HepG2 (cell line): Measurements from ENCODE around the gene DUS1L. TPM values are rescaled to one million over a fixed set of nuclear protein-coding genes. Genes with fewer than 3 reads are reported as not detected.

Experiments
- CREBL2 ChIP-seq: sonication (generic); formaldehyde crosslinking; IDR thresholded peaks from 2 replicates; pipeline ENCODE4 v1.8.1; 2023; ENCODE audit warnings: missing genetic modification reagents, mild to moderate bottlenecking, borderline replicate concordance
- FOXP1 ChIP-seq, 2 experiments: fragments of 450-650 bp in 1 of 2; IDR thresholded peaks; 2 replicates each; pipeline ENCODE4 v1.6.1; 2017 to 2018; ENCODE audit warnings: antibody characterized with exemption in 1 of 2
- GRHL1 ChIP-seq: sonication (generic); formaldehyde crosslinking; conservative IDR thresholded peaks from 2 replicates; pipeline ENCODE4 v1.8.0; 2022; ENCODE audit warnings: missing genetic modification reagents
- MXI1 ChIP-seq: IDR thresholded peaks from 3 replicates; pipeline ENCODE4 v1.6.1; 2012; ENCODE audit warnings: low read depth, low read length, inconsistent platforms, borderline replicate concordance
- POGK ChIP-seq: sonication (generic); formaldehyde crosslinking; conservative IDR thresholded peaks from 2 replicates; pipeline ENCODE4 v1.8.0; 2022; ENCODE audit warnings: mild to moderate bottlenecking, moderate library complexity, missing genetic modification reagents
- PRDM10 ChIP-seq: sonication (generic); formaldehyde crosslinking; IDR thresholded peaks from 2 replicates; pipeline ENCODE4 v1.4.0; 2020; ENCODE audit warnings: low read depth, missing genetic modification reagents
- SOX5 ChIP-seq: IDR thresholded peaks from 2 replicates; pipeline ENCODE4 v1.6.1; 2016; ENCODE audit warnings: borderline replicate concordance
- WIZ ChIP-seq: sonication (generic); formaldehyde crosslinking; IDR thresholded peaks from 2 replicates; pipeline ENCODE4 v1.5.1; 2020; ENCODE audit warnings: mild to moderate bottlenecking, missing genetic modification reagents
- ZBTB14 ChIP-seq: sonication (generic); formaldehyde crosslinking; IDR thresholded peaks from 2 replicates; pipeline ENCODE4 v1.4.0; 2020; ENCODE audit warnings: missing genetic modification reagents
- ZNF296 ChIP-seq: sonication (generic); formaldehyde crosslinking; conservative IDR thresholded peaks from 2 replicates; pipeline ENCODE4 v1.5.0; 2020; ENCODE audit warnings: mild to moderate bottlenecking, missing genetic modification reagents
- ZNF547 ChIP-seq: sonication (generic); formaldehyde crosslinking; IDR thresholded peaks from 2 replicates; pipeline ENCODE4 v1.5.1; 2020; ENCODE audit warnings: mild to moderate bottlenecking, missing genetic modification reagents
- ZNF576 ChIP-seq: sonication (generic); formaldehyde crosslinking; IDR thresholded peaks from 2 replicates; pipeline ENCODE4 v1.4.0; 2020; ENCODE audit warnings: mild to moderate bottlenecking, missing genetic modification reagents
- ZNF629 ChIP-seq: sonication (generic); formaldehyde crosslinking; conservative IDR thresholded peaks from 2 replicates; pipeline ENCODE4 v1.5.0; 2020; ENCODE audit warnings: missing genetic modification reagents
- ZNF687 ChIP-seq: sonication (generic); formaldehyde crosslinking; IDR thresholded peaks from 2 replicates; pipeline ENCODE4 v1.5.1; 2020; ENCODE audit warnings: mild to moderate bottlenecking, missing genetic modification reagents, moderate library complexity
- polyA plus RNA-seq, 8 experiments: library from polyadenylated mRNA; depleted of rRNA in 3 of 8; stranded (reverse) in 7 of 8; unstranded in 1 of 8; fragments of >200 nt; fragmentation: Illumina TruSeq in 4 of 8; extraction: Trizol in 4 of 8; gene quantifications; 2 replicates each; pipeline versions ENCODE4 v1.2.1 to v1.2.3, GENCODE V29; 2011 to 2016; ENCODE audit warnings: low read depth in 4 of 8, missing spikeins in 1 of 8, mixed read lengths in 1 of 8; ENCODE audit not compliant: insufficient read depth in 1 of 8
- total RNA-seq, 5 experiments: library from RNA; depleted of rRNA; stranded (reverse); fragments of >200 nt; fragmentation: Illumina TruSeq; extraction: Trizol; gene quantifications; 2 replicates each; pipeline ENCODE4 v1.2.3, GENCODE V29; 2016; ENCODE audit warnings: low read depth in 1 of 5

Gene DUS1L
- total and polyA plus RNA-seq, 2 of the 13 experiments (the other 11 are each of a cell fraction or from before 2014, with no cell fraction given), result 81.0 to 109 TPM

- TF ChIP-seq PRDM10 (CRISPR knock-in tag), result no peak
- peak; percentile 97 for TF ChIP-seq POGK
- peak; percentile 54; the same call in 1 of the 2 replicates for TF ChIP-seq SOX5 (CRISPR knock-in tag)
- TF ChIP-seq ZNF576, result no peak
- TF ChIP-seq WIZ (CRISPR knock-in tag), result no peak
- TF ChIP-seq ZBTB14, result peak; percentile 15
- TF ChIP-seq ZNF687 (CRISPR knock-in tag), result peak; percentile 99
- TF ChIP-seq ZNF296, result peak; percentile 90
- 0 out of 2 replicates have a peak, but pooled peaks have one; percentile 20 for TF ChIP-seq ZNF629
- no peak; the same call in 1 of the 2 replicates for TF ChIP-seq CREBL2 (CRISPR knock-in tag)
- TF ChIP-seq ZNF547 (CRISPR knock-in tag), result peak; percentile 87
- TF ChIP-seq MXI1, result peak; percentile 76; the same call in 2 of the 3 replicates
- no peak for TF ChIP-seq FOXP1 (IDR thresholded peaks at IDR 0.05)
- peak; percentile 43; the same call in 1 of the 2 replicates for TF ChIP-seq FOXP1 (CRISPR knock-in tag; IDR thresholded peaks at IDR 0.05)
- no peak for TF ChIP-seq GRHL1 (CRISPR knock-in tag)
These were observed 40.5 kb upstream of the DUS1L start (continued) for GRCh38 chr17:82105882-82106687.
